Astrocyte (in vitro differentiated cells and primary cell): ENCODE results near the gene CTIF. TPM values are rescaled to one million over a fixed set of nuclear protein-coding genes. Genes with fewer than 3 reads are reported as not detected.

Experiments used
- DNase-seq: peaks from one replicate; pipeline ENCODE4 v3.0.0-alpha.2; 2010; ENCODE audit warnings: low read depth
- FAIRE-seq: peaks from 2 replicates; lab custom pipeline; 2011; peaks lifted over from hg19 to GRCh38; lab: Jason Lieb, UNC
- H2AFZ ChIP-seq: 2 replicates; pipeline ENCODE4 v1.6.0; 2012; ENCODE audit warnings: low read depth, low read length, inconsistent platforms
- H3K27ac ChIP-seq: 2 replicates; pipeline ENCODE4 v1.5.1; 2011; ENCODE audit warnings: low read depth, low read length, inconsistent platforms
- H3K27me3 ChIP-seq: 2 replicates; pipeline ENCODE4 v1.6.0; 2011; ENCODE audit warnings: low read length, inconsistent platforms; ENCODE audit not compliant: insufficient read depth
- H3K36me3 ChIP-seq: 2 replicates; pipeline ENCODE4 v1.5.1; 2011; ENCODE audit warnings: low read length, inconsistent platforms; ENCODE audit not compliant: insufficient read depth
- H3K4me1 ChIP-seq: 2 replicates; pipeline ENCODE4 v1.5.1; 2011; ENCODE audit warnings: low read length, inconsistent platforms; ENCODE audit not compliant: insufficient read depth
- H3K4me2 ChIP-seq: 2 replicates; pipeline ENCODE4 v1.6.0; 2012; ENCODE audit warnings: low read length, inconsistent platforms
- H3K4me3 ChIP-seq: 2 replicates; pipeline ENCODE4 v1.5.1; 2011; ENCODE audit warnings: low read depth, mild to moderate bottlenecking, low read length, inconsistent platforms; ENCODE audit not compliant: insufficient read depth
- H3K79me2 ChIP-seq: 2 replicates; pipeline ENCODE4 v1.6.0; 2012; ENCODE audit warnings: mild to moderate bottlenecking, low read length, inconsistent platforms; ENCODE audit not compliant: insufficient read depth
- H3K9ac ChIP-seq: 2 replicates; pipeline ENCODE4 v1.6.0; 2012; ENCODE audit warnings: mild to moderate bottlenecking, low read length, inconsistent platforms
- H3K9me3 ChIP-seq: 2 replicates; pipeline ENCODE4 v1.5.1; 2012; ENCODE audit warnings: low read depth, mild to moderate bottlenecking, low read length, inconsistent platforms; ENCODE audit not compliant: insufficient read depth
- H4K20me1 ChIP-seq: 2 replicates; pipeline ENCODE4 v1.6.0; 2012; ENCODE audit warnings: low read length, inconsistent platforms; ENCODE audit not compliant: insufficient read depth
- H3K27ac Mint-ChIP-seq: one replicate; pipeline ENCODE4 v1.8.0; 2021; ENCODE audit warnings: mild to moderate bottlenecking, mixed read lengths; ENCODE audit not compliant: unreplicated experiment
- H3K27me3 Mint-ChIP-seq: one replicate; pipeline ENCODE4 v1.8.0; 2021; ENCODE audit warnings: low read depth, mixed read lengths; ENCODE audit not compliant: unreplicated experiment
- H3K36me3 Mint-ChIP-seq: one replicate; pipeline ENCODE4 v1.8.0; 2021; ENCODE audit warnings: low read depth, mixed read lengths; ENCODE audit not compliant: unreplicated experiment
- H3K4me1 Mint-ChIP-seq: one replicate; pipeline ENCODE4 v1.8.0; 2021; ENCODE audit warnings: low read depth, mixed read lengths; ENCODE audit not compliant: unreplicated experiment
- H3K4me3 Mint-ChIP-seq: one replicate; pipeline ENCODE4 v1.8.0; 2021; ENCODE audit warnings: mild to moderate bottlenecking, moderate library complexity, mixed read lengths; ENCODE audit not compliant: unreplicated experiment
- H3K9me3 Mint-ChIP-seq: one replicate; pipeline ENCODE4 v1.8.0; 2021; ENCODE audit warnings: mild to moderate bottlenecking, mixed read lengths; ENCODE audit not compliant: unreplicated experiment
- EZH2 ChIP-seq: IDR thresholded peaks from 2 replicates; pipeline ENCODE4 v1.6.1; 2012; ENCODE audit warnings: mild to moderate bottlenecking, low read length, inconsistent platforms; ENCODE audit not compliant: insufficient read depth
- total RNA-seq: library from RNA; stranded (reverse); gene quantifications from 2 replicates; pipeline ENCODE4 v1.2.1, GENCODE V29; 2021
- TF ChIP-seq, protein P1 (sequence below): IDR thresholded peaks from 2 replicates; pipeline ENCODE4 v1.5.1; 2011; ENCODE audit warnings: low read depth, mild to moderate bottlenecking, inconsistent platforms, low read length, moderate library complexity; ENCODE audit not compliant: insufficient read depth

The CTIF gene
- total RNA-seq, 1 donor from 2014 or later, result 101 TPM

DNA sequence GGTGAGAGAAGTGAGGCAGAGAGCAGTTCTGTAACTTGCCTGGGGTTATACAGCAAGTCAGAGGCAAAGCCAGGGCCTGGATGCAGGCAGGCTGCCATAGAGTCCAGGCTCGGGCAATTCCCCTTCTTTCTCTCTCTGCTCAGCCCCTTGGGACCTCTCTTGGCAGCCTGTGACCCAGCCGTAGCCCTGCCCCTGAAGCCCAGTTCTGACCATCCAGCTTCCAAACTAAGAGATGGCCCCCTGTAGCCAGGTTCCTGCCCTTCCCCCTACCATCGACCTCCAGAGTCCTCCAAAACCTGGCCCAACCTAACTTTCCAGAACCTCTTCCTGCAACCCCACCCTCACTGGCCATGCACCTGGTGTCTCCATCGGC, 201.2 kb downstream of the CTIF start:
- Histone ChIP-seq H3K4me1 (peaks cover 15% of the 10 kb centered on the region), H3K4me3 (no peak overlapping the region), H3K9me3 (no peaks in the 10 kb centered on the region), H3K9ac (no peak overlapping the region), H3K4me2 (no peak overlapping the region), H3K79me2 (peaks cover 5% of the 10 kb centered on the region), H4K20me1 (peaks cover 63% of the 10 kb centered on the region), H3K36me3 (no peaks in the 10 kb centered on the region), H3K27me3 (no peaks in the 10 kb centered on the region), H3K27ac (no peak overlapping the region), H2AFZ (no peak overlapping the region)
- no peak for DNase-seq
- H3K9me3 Mint-ChIP-seq, result no peaks in the 10 kb centered on the region
- H3K4me1 Mint-ChIP-seq, result peaks cover 42% of the 10 kb centered on the region
- H3K4me3 Mint-ChIP-seq, result no peak overlapping the region
- no peak for FAIRE-seq
- no peaks in the 10 kb centered on the region for H3K27me3 Mint-ChIP-seq
- H3K36me3 Mint-ChIP-seq, result peaks cover 32% of the 10 kb centered on the region
- TF ChIP-seq, protein P1, sequence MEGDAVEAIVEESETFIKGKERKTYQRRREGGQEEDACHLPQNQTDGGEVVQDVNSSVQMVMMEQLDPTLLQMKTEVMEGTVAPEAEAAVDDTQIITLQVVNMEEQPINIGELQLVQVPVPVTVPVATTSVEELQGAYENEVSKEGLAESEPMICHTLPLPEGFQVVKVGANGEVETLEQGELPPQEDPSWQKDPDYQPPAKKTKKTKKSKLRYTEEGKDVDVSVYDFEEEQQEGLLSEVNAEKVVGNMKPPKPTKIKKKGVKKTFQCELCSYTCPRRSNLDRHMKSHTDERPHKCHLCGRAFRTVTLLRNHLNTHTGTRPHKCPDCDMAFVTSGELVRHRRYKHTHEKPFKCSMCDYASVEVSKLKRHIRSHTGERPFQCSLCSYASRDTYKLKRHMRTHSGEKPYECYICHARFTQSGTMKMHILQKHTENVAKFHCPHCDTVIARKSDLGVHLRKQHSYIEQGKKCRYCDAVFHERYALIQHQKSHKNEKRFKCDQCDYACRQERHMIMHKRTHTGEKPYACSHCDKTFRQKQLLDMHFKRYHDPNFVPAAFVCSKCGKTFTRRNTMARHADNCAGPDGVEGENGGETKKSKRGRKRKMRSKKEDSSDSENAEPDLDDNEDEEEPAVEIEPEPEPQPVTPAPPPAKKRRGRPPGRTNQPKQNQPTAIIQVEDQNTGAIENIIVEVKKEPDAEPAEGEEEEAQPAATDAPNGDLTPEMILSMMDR, result no peak
- no peak for TF ChIP-seq EZH2
- H3K27ac Mint-ChIP-seq, result no peak overlapping the region

DNA sequence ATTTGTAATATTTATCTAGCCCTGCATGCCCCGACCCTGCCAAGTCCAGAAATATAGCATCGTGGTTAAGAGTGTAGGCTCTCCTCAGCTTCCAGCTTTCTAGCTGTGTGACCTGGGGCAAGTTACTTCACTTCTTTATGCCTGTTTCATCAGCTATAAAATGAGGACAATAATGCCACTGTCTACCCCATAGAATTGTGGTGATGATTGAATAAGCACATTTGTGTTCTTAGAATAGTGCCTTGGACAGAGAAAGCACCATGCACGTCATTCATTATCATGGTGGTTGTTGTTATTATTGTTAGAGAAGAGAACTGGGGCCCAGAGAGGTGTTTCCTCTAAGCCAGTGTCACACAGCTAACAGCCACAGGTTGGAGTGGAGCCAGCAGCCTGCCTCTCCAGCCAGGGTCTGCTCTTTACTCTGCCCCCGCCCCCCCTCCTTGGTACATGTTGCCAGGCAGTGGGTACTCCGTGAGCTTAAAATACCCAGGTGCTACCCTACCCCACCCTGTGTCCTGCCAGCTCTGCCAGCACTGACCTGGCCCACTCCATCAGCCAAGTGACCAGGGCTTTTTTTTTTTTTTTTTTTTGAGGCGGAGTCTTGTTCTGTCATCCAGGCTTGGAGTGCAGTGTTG, 202.1 kb downstream of the CTIF start:
- H3K4me2 ChIP-seq, result no peak overlapping the region
- no peak overlapping the region for H3K27ac Mint-ChIP-seq
- H3K4me3 Mint-ChIP-seq, result no peak overlapping the region
- H3K36me3 Mint-ChIP-seq, result peaks cover 36% of the 10 kb centered on the region
- peaks cover 5% of the 10 kb centered on the region for H3K79me2 ChIP-seq
- H2AFZ ChIP-seq, result no peak overlapping the region
- H3K9me3 Mint-ChIP-seq, result no peaks in the 10 kb centered on the region
- no peaks in the 10 kb centered on the region for H3K27me3 Mint-ChIP-seq
- DNase-seq (no peak), FAIRE-seq (no peak)
- TF ChIP-seq EZH2, result no peak
- TF ChIP-seq, protein P1, result no peak
- peaks cover 33% of the 10 kb centered on the region for H3K4me1 Mint-ChIP-seq
- peaks cover 11% of the 10 kb centered on the region for H3K4me1 ChIP-seq
- H3K9ac ChIP-seq, result no peak overlapping the region
- H3K27me3 ChIP-seq, result no peaks in the 10 kb centered on the region
- H3K36me3 ChIP-seq, result no peaks in the 10 kb centered on the region
- no peak overlapping the region for H3K4me3 ChIP-seq
- no peak overlapping the region for H3K27ac ChIP-seq
- peaks cover 54% of the 10 kb centered on the region for H4K20me1 ChIP-seq
- H3K9me3 ChIP-seq, result no peaks in the 10 kb centered on the region

DNA sequence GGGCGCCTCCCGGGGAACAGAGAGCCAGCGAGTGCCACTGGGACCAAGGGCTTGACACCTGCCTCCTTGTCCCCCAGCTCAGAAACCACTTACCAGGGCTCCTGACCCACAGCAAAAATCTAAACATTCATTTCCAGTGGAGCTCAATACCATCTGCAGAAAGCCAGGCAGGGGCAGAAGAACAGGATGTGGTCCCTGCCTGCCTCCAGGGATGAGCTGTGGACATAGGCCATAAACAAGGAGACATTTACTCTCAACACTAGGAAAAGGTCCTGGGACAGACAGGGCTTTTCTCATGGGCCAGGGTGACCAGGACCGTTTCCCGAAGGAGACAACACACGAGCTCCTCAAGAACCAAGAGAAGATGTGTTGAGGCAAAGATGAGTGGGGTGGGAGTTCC, 203.0 kb downstream of the CTIF start:
- Histone ChIP-seq H3K9ac (no peak overlapping the region), H2AFZ (no peak overlapping the region), H3K36me3 (no peaks in the 10 kb centered on the region), H3K27me3 (no peaks in the 10 kb centered on the region), H3K27ac (no peak overlapping the region), H4K20me1 (peaks cover 54% of the 10 kb centered on the region), H3K4me3 (no peak overlapping the region), H3K9me3 (no peaks in the 10 kb centered on the region), H3K4me1 (peaks cover 2% of the 10 kb centered on the region), H3K4me2 (no peak overlapping the region), H3K79me2 (peaks cover 4% of the 10 kb centered on the region)
- Mint-ChIP-seq H3K4me3 (no peak overlapping the region), H3K36me3 (peaks cover 44% of the 10 kb centered on the region), H3K27me3 (no peaks in the 10 kb centered on the region), H3K4me1 (peaks cover 24% of the 10 kb centered on the region), H3K27ac (no peak overlapping the region), H3K9me3 (no peaks in the 10 kb centered on the region)
- FAIRE-seq (no peak), DNase-seq (no peak)
- TF ChIP-seq, protein P1, result no peak
- TF ChIP-seq EZH2, result no peak
